Bronchial epithelial cell (primary cell): ENCODE results near the gene PAK5. TPM values are rescaled to one million over a fixed set of nuclear protein-coding genes. Genes with fewer than 3 reads are reported as not detected.

ENCODE experiments used
- DNase-seq: peaks from one replicate; pipeline ENCODE4 v3.0.0-alpha.2; 2010; ENCODE audit warnings: low read depth
- FAIRE-seq: peaks from 2 replicates; lab custom pipeline; 2011; peaks lifted over from hg19 to GRCh38; lab: Jason Lieb, UNC
- H3K27me3 ChIP-seq: 2 replicates; pipeline ENCODE4 v1.5.1; 2011; ENCODE audit warnings: low read length; ENCODE audit not compliant: control insufficient read depth, insufficient read depth
- H3K36me3 ChIP-seq: 2 replicates; pipeline ENCODE4 v1.5.1; 2011; ENCODE audit warnings: low read length; ENCODE audit not compliant: control insufficient read depth, insufficient read depth
- H3K4me3 ChIP-seq: 2 replicates; pipeline ENCODE4 v1.5.1; 2011; ENCODE audit warnings: mild to moderate bottlenecking, low read depth, low read length, control low read depth
- total RNA-seq: library from RNA; depleted of rRNA; stranded (reverse); fragments of >200 nt; gene quantifications from 2 replicates; pipeline ENCODE4 v1.2.1, GENCODE V29; 2014
- TF ChIP-seq, protein P1 (sequence below): IDR thresholded peaks from 2 replicates; pipeline ENCODE4 v1.5.1; 2011; ENCODE audit warnings: mild to moderate bottlenecking, moderate library complexity, low read length, control low read depth, inconsistent platforms; ENCODE audit not compliant: insufficient read depth, severe bottlenecking

The PAK5 gene
- total RNA-seq, 1 donor from 2014 or later, result not detected

DNA sequence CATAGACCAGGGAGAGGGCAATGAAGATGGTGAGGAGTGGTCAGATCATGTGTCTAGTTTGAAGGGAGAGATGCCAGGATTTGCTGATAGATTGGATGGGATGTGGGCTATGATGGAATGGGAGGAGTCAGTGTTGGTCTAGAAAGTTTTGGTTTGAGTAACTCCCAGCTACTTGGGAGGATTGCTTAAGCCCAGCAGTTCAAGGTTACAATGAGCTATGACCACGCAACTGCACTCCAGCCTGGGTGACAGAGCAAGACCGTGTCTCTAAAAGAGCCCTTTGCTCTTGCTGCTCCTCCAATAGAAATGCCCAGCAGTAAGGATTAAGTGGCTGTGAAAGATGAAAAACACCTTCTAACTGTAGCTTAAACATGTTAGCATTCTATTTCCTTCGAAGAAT is 342.7 kb downstream of the PAK5 start:
- DNase-seq, result no peak
- no peaks in the 10 kb centered on the region for H3K27me3 ChIP-seq
- H3K36me3 ChIP-seq, result no peaks in the 10 kb centered on the region
- FAIRE-seq, result no peak
- TF ChIP-seq, protein P1, sequence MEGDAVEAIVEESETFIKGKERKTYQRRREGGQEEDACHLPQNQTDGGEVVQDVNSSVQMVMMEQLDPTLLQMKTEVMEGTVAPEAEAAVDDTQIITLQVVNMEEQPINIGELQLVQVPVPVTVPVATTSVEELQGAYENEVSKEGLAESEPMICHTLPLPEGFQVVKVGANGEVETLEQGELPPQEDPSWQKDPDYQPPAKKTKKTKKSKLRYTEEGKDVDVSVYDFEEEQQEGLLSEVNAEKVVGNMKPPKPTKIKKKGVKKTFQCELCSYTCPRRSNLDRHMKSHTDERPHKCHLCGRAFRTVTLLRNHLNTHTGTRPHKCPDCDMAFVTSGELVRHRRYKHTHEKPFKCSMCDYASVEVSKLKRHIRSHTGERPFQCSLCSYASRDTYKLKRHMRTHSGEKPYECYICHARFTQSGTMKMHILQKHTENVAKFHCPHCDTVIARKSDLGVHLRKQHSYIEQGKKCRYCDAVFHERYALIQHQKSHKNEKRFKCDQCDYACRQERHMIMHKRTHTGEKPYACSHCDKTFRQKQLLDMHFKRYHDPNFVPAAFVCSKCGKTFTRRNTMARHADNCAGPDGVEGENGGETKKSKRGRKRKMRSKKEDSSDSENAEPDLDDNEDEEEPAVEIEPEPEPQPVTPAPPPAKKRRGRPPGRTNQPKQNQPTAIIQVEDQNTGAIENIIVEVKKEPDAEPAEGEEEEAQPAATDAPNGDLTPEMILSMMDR, result no peak
- no peak overlapping the region for H3K4me3 ChIP-seq

DNA sequence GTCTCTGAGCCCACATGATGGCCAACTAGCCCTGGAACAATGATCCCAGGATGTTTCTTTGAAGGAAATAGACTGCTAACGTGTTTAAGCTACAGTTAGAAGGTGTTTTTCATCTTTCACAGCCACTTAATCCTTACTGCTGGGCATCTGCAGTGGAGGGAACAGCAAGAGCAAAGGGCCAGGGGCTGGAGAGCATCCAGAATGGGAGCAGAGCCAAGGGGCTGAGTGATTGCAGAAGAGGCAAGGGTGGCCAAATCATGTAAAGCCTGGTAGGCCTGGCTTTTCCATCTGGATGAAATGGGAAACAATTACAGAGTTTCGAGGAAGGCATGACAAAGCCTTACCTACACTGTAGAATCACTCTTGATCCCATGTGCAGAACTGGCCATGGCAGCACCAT is 343.2 kb downstream of the PAK5 start:
- FAIRE-seq, result no peak
- no peak for DNase-seq
- H3K4me3 ChIP-seq, result no peak overlapping the region
- no peaks in the 10 kb centered on the region for H3K27me3 ChIP-seq
- TF ChIP-seq, protein P1, result no peak
- no peaks in the 10 kb centered on the region for H3K36me3 ChIP-seq

DNA sequence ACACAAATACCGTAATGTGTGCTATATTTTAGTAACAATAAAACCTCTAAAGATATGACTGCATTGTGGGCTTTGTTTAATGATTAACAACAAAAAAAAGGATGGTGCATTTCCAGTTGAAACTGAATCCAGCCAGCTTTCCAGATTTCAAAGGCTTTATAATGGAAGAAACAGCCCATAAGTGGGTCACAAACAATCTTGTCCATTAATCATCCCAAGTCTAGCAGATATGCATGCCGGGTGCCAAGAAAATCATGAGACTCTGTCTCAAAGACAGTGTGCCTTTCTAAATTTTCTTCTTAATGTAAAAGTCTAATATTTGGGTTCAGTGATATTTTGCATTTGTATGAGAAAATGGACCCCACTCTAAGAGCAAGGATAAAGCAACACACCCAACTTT is 345.1 kb downstream of the PAK5 start:
- DNase-seq (no peak), FAIRE-seq (no peak)
- TF ChIP-seq, protein P1, result no peak
- Histone ChIP-seq H3K27me3 (no peaks in the 10 kb centered on the region), H3K36me3 (no peaks in the 10 kb centered on the region), H3K4me3 (no peak overlapping the region)

DNA sequence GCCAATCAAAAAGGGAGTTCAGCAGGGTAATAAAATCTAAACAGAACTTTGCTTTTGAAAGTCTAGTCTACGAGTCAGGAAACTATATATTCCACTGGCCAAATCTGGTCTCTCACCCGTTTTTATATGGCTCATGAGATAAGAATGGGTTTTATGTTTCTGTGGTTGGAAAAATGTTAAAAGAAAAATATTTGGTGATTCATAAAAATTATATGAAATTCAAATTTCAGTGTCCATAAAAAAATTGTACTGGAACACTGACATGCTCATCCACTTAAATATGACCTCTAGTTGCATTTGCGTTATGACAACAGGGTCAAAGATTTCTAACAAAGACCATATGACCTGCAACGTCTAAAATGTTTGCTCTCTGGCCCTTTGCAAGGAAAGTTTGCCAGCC is 346.8 kb downstream of the PAK5 start:
- H3K27me3 ChIP-seq, result no peaks in the 10 kb centered on the region
- FAIRE-seq, result no peak

DNA sequence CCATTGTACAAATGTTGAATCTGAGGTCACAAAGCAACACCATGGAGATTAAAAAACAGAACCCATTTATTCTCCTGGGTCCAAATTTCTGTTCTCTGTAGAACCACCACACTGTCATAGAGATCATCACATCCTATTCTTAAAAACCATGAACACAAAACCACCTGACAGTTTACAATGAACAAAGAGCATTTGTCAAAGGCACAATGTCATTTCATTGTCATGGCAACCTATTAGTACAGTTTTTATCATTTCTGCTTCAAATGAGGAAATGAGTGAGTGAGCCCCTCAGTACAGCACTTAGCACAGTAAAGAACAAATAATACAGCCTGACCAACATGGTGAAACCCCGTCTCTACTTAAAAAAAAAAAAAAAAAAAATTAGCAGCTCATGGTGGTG is 347.6 kb downstream of the PAK5 start:
- no peak overlapping the region for H3K4me3 ChIP-seq
- H3K36me3 ChIP-seq, result no peaks in the 10 kb centered on the region
- H3K27me3 ChIP-seq, result no peaks in the 10 kb centered on the region
- DNase-seq (no peak), FAIRE-seq (no peak)
- TF ChIP-seq, protein P1, result no peak

More for the DNA sequence above, 346.8 kb downstream of the PAK5 start:
- TF ChIP-seq, protein P1, result no peak
- Histone ChIP-seq H3K36me3 (no peaks in the 10 kb centered on the region), H3K4me3 (no peak overlapping the region)
- DNase-seq, result no peak

DNA sequence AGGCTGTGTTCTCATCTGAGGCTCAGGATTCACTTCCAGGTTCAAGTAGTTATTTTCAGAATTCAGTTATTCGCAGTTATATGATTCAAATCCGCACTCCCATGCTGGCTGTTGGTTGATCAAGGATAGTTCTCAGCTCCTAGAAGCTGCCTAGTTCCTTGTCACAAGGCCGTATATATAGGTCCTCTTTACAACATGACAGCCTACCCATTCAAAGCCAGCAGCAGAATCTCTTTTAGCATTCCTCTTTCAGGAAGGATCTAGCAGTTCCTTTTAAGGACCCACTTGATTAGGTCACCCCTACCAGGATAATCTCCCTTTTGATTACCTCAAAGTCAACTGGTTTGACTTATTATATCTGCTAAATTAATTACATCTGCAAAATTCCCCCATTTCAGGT is 348.2 kb downstream of the PAK5 start:
- Histone ChIP-seq H3K27me3 (no peaks in the 10 kb centered on the region), H3K4me3 (no peak overlapping the region), H3K36me3 (no peaks in the 10 kb centered on the region)
- DNase-seq (no peak), FAIRE-seq (no peak)
- TF ChIP-seq, protein P1, result no peak
